Iris pigment epithelial cell (primary cell): Measurements from ENCODE around the gene PARP3.

ENCODE experiments used
- DNase-seq: peaks from one replicate; pipeline ENCODE4 v3.0.0-alpha.2; 2011; ENCODE audit warnings: low read depth

Gene PARP3

DNA sequence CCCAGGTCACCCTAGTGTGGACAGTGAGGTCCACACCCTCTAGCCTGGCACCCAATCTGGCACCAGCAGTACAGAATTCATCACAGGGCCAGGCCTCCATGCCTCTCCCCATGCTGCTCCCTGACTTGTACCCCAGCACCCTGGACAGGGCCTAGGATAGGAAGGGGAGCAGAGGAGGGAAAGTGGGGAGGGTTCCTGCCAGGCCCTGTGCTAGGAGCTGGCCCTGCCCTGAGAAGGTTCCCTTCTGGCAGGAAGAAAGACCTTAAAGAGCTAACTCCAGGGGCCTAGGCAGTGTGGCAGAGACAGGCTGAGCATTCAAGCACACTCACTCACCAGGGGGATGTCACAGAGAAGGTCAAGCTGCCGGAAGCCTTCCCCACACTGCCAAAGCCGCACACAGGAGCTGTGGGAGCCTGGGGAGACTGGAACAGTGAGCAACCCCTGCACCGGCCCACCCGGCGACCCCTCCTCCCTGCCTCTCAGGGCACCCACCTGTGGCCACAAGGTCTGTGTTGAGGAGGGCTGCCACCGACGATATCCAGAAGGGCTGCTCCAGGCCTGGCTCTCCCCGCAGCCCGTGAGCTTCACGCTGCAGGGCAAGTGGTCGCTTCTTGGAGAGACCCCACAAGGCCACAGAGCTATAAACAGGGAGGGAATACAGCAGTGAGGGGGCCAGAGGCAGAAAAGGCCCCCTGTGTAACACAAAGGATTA lies 7.9 kb upstream of the PARP3 start:
- no peak for DNase-seq

DNA sequence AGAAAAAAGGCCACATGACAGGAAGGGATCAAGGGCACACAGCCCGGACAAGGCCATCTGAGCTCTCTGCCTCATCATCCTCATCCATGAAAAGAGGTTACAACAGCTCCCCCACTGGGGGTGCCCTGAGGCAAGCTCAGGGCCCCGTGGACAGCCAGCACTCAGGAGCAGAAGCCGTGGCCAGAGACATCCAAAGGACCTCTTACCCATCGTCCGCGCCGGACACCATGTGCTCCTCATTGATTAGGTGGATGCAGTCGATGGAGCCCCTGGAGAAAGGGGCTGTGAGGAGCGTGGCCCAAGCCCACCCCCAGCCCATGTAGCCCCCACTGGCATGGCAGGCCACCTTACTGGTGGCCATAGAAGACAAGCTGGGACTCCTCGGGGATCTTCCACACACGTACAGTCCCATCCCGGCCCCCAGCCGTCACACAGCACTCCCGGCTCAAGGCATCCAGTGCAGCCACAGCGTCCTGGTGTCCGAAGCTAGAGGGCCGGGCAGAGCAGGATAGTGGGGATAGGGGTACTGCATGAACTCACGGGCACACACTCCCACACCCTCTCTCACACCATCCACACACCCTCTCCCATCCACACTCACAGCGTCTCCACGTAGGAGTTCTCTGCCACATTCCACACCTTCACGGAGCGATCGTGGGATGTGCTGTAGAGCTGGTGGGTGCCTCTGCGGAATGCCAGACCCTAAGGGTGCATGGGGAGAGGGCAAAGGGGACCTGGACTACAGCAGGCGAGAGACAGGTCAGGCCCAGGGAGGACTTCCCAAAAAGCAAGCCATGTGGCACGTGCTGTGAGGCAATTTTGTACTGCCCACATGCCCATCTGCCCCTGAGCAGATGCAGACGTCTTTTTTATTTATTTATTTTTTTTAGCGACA lies 6.9 kb upstream of the PARP3 start:
- no peak for DNase-seq

DNA sequence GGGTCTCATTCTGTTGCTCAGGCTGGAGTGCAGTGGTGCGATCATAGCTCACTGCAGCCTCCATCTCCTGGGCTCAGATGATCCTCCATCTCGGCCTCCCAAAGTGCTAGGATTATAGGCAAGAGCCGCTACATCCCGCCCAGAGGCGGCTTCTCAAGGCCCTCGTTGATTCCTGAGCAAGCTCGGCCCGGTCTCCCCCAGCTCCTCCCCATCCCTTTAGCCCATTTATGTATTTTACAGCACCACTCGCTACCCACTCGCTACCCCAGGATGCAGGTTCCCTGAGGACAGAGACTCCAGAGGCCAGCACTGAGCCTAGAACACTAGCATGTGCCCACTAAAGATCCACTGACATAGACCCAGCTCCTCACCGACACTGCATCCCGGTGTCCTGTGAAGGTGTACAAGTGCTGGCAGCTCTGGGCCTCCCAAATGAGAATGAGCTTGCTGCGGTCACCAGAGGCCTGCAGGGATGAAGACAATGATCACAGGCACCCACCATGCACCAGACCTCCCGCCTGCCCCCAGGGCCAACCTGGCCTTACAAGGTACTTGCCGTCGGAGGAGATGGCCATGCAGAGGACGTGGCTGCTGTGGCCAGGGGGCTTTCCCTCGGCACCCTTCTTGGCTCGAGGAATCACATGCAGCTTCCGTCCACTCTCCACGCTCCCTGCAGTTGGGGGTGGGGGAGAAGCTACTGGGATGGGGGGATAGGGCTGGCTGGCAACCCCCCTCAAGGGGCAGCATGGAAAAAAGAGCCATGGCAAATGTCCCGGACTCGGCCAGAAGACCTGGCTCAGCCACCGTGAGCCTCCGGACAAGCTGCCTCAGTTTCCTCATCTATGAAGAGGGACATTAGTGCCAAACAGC lies 6.0 kb upstream of the PARP3 start:
- DNase-seq: no peak

DNA sequence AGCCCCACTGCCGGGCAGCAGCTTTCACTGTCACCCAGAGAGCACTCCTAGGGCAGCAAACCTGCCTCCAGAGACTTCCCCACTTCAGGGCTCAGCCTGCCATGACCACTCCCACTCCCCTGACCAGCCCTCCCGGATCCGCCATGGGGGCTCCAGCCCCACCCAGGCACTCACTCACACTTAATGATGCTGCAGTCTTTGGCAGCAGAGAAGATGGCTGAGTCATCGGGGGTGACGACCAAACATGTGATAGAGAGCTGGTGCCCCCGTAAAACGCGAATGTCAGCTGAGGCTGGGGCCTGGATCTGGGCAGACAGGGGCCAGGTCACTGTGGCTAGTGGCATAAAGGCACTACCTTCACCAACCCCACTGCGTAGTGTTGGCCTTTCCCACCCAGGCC lies 5.1 kb upstream of the PARP3 start:
- DNase-seq: no peak

DNA sequence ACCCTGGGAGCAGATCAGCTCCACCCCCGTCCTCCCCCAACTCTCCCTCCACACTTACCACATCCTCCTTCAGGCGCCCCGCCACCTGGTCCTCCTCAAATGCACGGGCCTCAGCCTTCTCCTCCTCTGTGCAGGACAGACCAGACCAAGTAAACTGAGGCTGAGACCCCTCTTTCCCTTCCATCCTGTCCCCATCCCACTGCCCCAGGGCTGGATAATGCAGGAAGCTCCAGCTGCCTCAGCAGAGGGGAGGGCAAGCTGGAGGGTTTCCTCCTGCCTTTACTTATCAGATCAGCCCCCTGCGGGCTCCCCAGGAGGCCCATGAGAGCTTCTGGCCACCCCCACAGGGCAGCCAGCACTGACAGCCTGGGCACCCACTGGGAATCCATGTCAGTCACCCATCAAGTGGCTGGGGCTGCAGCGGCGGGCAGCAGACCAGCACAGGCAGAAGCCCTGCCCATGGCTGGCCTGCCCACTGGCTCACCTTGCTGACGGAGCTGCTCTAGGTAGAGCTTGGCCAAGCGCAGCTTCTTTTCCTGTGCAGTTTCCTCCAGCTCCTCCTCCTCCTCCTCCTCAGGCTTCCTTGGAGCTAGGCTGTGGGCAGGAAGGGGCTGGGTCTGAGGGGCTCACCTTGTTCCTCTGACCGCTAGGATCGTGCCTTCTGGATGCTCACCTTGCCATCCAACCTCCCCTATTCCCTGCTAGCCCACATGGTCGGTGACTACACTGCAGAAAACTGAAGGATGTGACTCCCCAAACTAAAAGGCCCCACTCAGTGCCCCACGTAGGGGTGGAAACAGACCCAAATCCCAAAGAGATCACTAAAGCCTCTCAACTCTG lies 4.3 kb upstream of the PARP3 start:
- no peak for DNase-seq

GRCh38 chr3:51938780-51939425 lies 3.3 kb upstream of the PARP3 start:
- no peak for DNase-seq

- DNase-seq: peak; percentile 21
These were observed 1.3 kb upstream of the PARP3 start for GRCh38 chr3:51940648-51941462.

DNA sequence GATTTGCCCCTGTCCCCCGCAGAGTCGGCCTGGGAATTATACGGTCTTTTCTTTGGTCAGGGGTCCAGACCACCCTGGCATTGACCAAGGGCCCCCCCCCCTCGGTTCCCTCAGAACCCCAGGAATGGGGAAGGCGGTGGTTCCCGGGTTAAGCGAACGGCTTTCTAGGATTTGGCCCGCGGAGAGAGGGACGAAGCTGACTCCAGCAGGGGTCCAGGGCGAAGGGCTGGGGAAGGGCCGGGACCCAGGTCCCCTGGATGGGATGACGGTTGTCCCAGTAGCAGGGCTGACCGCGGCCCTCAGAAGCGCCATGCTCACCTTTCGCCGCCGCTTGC lies 733 bp upstream of the PARP3 start:
- DNase-seq: no peak

GRCh38 chr3:51942603-51943450 lies 664 bp downstream of the PARP3 start:
- DNase-seq: peak; percentile 60

- no peak for DNase-seq
These were observed 1.6 kb downstream of the PARP3 start for GRCh38 chr3:51943451-51944391.

DNA sequence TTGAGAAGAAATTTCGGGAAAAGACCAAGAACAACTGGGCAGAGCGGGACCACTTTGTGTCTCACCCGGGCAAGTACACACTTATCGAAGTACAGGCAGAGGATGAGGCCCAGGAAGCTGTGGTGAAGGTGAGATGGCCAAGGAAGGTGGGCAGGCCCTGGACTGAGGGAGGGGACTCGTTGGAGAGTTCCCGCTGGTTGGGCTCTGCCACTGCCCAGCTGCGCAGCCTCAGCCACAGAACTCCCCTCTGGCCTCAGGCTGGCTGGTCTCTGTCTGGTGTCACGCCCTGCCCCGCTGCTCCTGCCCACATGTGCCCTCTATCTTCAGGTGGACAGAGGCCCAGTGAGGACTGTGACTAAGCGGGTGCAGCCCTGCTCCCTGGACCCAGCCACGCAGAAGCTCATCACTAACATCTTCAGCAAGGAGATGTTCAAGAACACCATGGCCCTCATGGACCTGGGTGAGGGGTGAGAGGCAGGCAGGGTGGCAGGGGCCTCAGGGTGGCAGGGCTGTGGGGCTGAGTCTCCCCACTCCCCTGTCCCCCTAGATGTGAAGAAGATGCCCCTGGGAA lies 2.4 kb downstream of the PARP3 start:
- no peak for DNase-seq

- DNase-seq: no peak
These were observed 3.1 kb downstream of the PARP3 start for GRCh38 chr3:51945031-51945840.

- DNase-seq: no peak
These were observed 4.0 kb downstream of the PARP3 start for GRCh38 chr3:51945926-51946705.

- DNase-seq: no peak
These were observed 4.6 kb downstream of the PARP3 start for GRCh38 chr3:51946796-51947195.

DNA sequence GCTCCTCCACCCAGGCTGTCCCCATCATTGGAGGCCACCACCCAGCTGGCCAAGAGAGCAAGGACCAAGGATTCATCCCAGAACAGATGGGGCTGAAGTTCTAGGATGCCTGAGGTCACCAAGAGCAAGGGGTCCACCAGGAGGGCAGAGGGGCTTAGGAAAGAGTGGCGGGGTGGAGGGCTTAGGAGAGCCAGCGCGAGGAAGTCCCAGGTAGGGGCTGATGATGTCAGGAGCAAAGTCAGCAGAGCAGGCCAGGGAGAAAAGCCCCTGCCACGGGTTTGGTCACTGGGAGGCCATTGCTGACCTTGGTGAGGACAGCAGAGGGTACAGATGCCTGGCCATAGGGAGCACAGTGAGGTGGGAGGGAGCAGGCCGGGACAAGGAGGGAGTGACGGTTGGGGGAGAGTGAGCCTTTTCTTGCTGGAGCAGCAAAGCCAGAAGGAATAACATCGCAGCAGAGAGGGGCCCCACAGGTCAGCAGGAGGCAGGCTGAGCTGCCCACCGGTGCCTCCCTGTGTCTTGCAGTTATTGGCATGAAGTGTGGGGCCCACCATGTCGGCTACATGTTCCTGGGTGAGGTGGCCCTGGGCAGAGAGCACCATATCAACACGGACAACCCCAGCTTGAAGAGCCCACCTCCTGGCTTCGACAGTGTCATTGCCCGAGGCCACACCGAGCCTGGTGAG lies 5.2 kb downstream of the PARP3 start:
- DNase-seq: no peak
